Endothelial cell of umbilical vein (primary cell): ENCODE results near the gene TCERG1. TPM values are rescaled to one million over a fixed set of nuclear protein-coding genes. Genes with fewer than 3 reads are reported as not detected.

Experiments used
- BruUV-seq: library from RNA; stranded (reverse); fragments of 400-500 nt; replicated peaks from 2 replicates; lab custom pipeline; 2021; lab: Mats Ljungman, UMichigan
- CTCF ChIA-PET: fragments of 300-600, 350-600 bp; sonication (Branson Sonifier 250); formaldehyde crosslinking; loops from one replicate; lab custom pipeline; 2021; ENCODE audit warnings: antibody characterized with exemption, inconsistent platforms; lab: Charles Lee
- POLR2A ChIA-PET: fragments of 300-600, 350-600 bp; sonication (Branson Sonifier 250); formaldehyde crosslinking; loops from one replicate; lab custom pipeline; 2021; ENCODE audit warnings: antibody characterized with exemption, inconsistent platforms; lab: Charles Lee
- DNase-seq: peaks from one replicate; pipeline ENCODE4 v3.0.0-alpha.2; 2011; ENCODE audit warnings: low read depth, low spot score
- FAIRE-seq: peaks from 2 replicates; lab custom pipeline; 2011; peaks lifted over from hg19 to GRCh38; lab: Jason Lieb, UNC
- H2AFZ ChIP-seq: 2 replicates; pipeline ENCODE4 v1.6.0; 2012; ENCODE audit warnings: low read depth, low read length, control low read depth, inconsistent platforms
- H3K27ac ChIP-seq: 2 replicates; pipeline ENCODE4 v1.5.1; 2011; ENCODE audit warnings: low read depth, mild to moderate bottlenecking, control low read depth, low read length, moderate library complexity; ENCODE audit not compliant: insufficient read depth
- H3K27me3 ChIP-seq, 2 experiments: 2 replicates each; pipeline versions ENCODE4 v1.6.0 to v1.6.1; 2011; ENCODE audit warnings: low read length in 2 of 2, mixed read lengths in 1 of 2; ENCODE audit not compliant: control insufficient read depth in 2 of 2, insufficient read depth in 2 of 2
- H3K36me3 ChIP-seq, 2 experiments: 2 replicates in 1 of 2; 3 replicates in 1 of 2; pipeline ENCODE4 v1.5.1; 2011; ENCODE audit warnings: low read length in 2 of 2, mild to moderate bottlenecking in 1 of 2, moderate library complexity in 1 of 2; ENCODE audit not compliant: control insufficient read depth in 2 of 2, insufficient read depth in 2 of 2; ENCODE audit errors: extremely low read depth in 1 of 2
- H3K4me1 ChIP-seq: 3 replicates; pipeline ENCODE4 v1.5.1; 2011; ENCODE audit warnings: mild to moderate bottlenecking, low read length; ENCODE audit not compliant: control insufficient read depth, insufficient read depth; ENCODE audit errors: extremely low read depth
- H3K4me2 ChIP-seq: 2 replicates; pipeline ENCODE4 v1.6.1; 2011; ENCODE audit warnings: low read length, control low read depth, mixed read lengths; ENCODE audit not compliant: insufficient read depth
- H3K4me3 ChIP-seq, 3 experiments: fragments of 200-600 bp in 1 of 3; sonication (generic), shearing (Covaris generic) in 1 of 3; replicated peaks in 1 of 3; 2 replicates each; pipeline ENCODE4 v1.5.1; 2011 to 2016; ENCODE audit warnings: control low read depth in 3 of 3, low read length in 3 of 3, mild to moderate bottlenecking in 2 of 3, inconsistent platforms in 1 of 3, low read depth in 1 of 3, moderate library complexity in 1 of 3; ENCODE audit not compliant: insufficient read depth in 1 of 3
- H3K79me2 ChIP-seq: 2 replicates; pipeline ENCODE4 v1.6.0; 2012; ENCODE audit warnings: low read length, inconsistent platforms; ENCODE audit not compliant: control insufficient read depth, insufficient read depth
- H3K9ac ChIP-seq: replicated peaks from 2 replicates; pipeline ENCODE3; 2011; ENCODE audit warnings: low read length, control low read depth; ENCODE audit not compliant: insufficient read depth; ENCODE audit errors: extremely low read depth
- H3K9me1 ChIP-seq: replicated peaks from 3 replicates; pipeline ENCODE4 v1.6.0; 2011; ENCODE audit warnings: mild to moderate bottlenecking, low read length; ENCODE audit not compliant: control insufficient read depth, insufficient read depth; ENCODE audit errors: extremely low read depth
- H3K9me3 ChIP-seq: replicated peaks from 2 replicates; pipeline ENCODE4 v1.5.1; 2012; ENCODE audit warnings: low read length, inconsistent platforms; ENCODE audit not compliant: control insufficient read depth, insufficient read depth
- H4K20me1 ChIP-seq: replicated peaks from 2 replicates; pipeline ENCODE3; 2011; ENCODE audit warnings: mild to moderate bottlenecking, low read length; ENCODE audit not compliant: control insufficient read depth, insufficient read depth; ENCODE audit errors: extremely low read depth
- CTCF ChIP-seq, 2 donors: IDR thresholded peaks; 1 replicate in 1 of 2; 2 replicates in 1 of 2; pipeline ENCODE4 v1.5.1; 2011; ENCODE audit warnings: low read length in 2 of 2, mild to moderate bottlenecking in 2 of 2, moderate library complexity in 2 of 2, control low read depth in 1 of 2, inconsistent platforms in 1 of 2, low read depth in 1 of 2; ENCODE audit not compliant: insufficient read depth in 1 of 2; ENCODE audit errors: extremely low read depth in 1 of 2
- GATA2 ChIP-seq: IDR thresholded peaks from 2 replicates; pipeline ENCODE4 v1.7.0; 2011; ENCODE audit warnings: low read depth, mild to moderate bottlenecking, moderate library complexity, mixed read lengths, low read length; ENCODE audit not compliant: insufficient read length, insufficient read depth
- JUN ChIP-seq: IDR thresholded peaks from 2 replicates; pipeline ENCODE4 v1.6.1; 2011; ENCODE audit warnings: borderline replicate concordance, low read depth; ENCODE audit not compliant: insufficient read length, insufficient read depth
- MAX ChIP-seq: IDR thresholded peaks from 2 replicates; pipeline ENCODE4 v1.6.1; 2011; ENCODE audit not compliant: insufficient read depth, insufficient read length
- MYC ChIP-seq: IDR thresholded peaks from one replicate; pipeline ENCODE4 v1.6.1; 2011; ENCODE audit warnings: mild to moderate bottlenecking, low read depth, low read length
- POLR2AphosphoS5 ChIP-seq: IDR thresholded peaks from 2 replicates; pipeline ENCODE4 v1.6.1; 2012; ENCODE audit warnings: low read depth, mild to moderate bottlenecking, control low read depth, low read length, moderate library complexity; ENCODE audit not compliant: insufficient read depth
- dilution Hi-C: fragments of 300-500 bp; cut with MboI; formaldehyde crosslinking; loops from one replicate; pipeline ENCODE4 v1.15.0; 2019; ENCODE audit warnings: low sequenced_read_pairs; ENCODE audit not compliant: extremely low pct_ligation_motif_present
- intact Hi-C: fragments of 100-400 bp; cut with micrococcal nuclease; formaldehyde crosslinking; loops from one replicate; pipeline ENCODE4 v1.10.0; 2022
- polyA plus RNA-seq, 4 experiments: library from polyadenylated mRNA; depleted of rRNA in 3 of 4; stranded (reverse) in 3 of 4; unstranded in 1 of 4; fragments of >200 nt; gene quantifications; 2 replicates each; pipeline versions ENCODE4 v1.2.1 to v1.2.3, GENCODE V29; 2011 to 2012; ENCODE audit warnings: missing spikeins in 1 of 4
- total RNA-seq: library from RNA; stranded (reverse); gene quantifications from 2 replicates; pipeline ENCODE4 v1.2.3, GENCODE V29; 2021

Gene TCERG1
- total and polyA plus RNA-seq, 2 donors (not counting 3 experiments of a cell fraction or from before 2014, with no cell fraction given), result 71.4 to 98.4 TPM

GRCh38 chr5:146402949-146403348 lies 44.2 kb upstream of the TCERG1 start:
- Histone ChIP-seq H3K27me3 (peaks cover 3 to 5% of the 10 kb centered on the region in 2 experiments), H3K4me1 (no peaks in the 10 kb centered on the region), H3K27ac (no peak overlapping the region), H4K20me1 (no peaks in the 10 kb centered on the region), H3K9me3 (no peaks in the 10 kb centered on the region), H3K9me1 (no peaks in the 10 kb centered on the region), H3K4me2 (no peak overlapping the region), H3K9ac (no peak overlapping the region), H3K36me3 (no peaks in the 10 kb centered on the region), H3K79me2 (no peaks in the 10 kb centered on the region), H2AFZ (no peak overlapping the region), H3K4me3 (no peak overlapping the region)
- dilution Hi-C loops, result no loop called here
- intact Hi-C loops, result no loop called here
- ChIA-PET CTCF (no interaction called here), POLR2A (no interaction called here)
- no peak for FAIRE-seq
- no TSS peak for BruUV-seq
- no peak for DNase-seq
- TF ChIP-seq CTCF (IDR thresholded peaks at IDR 0.05; ENCODE audit: extremely low read depth in 1 of 2, insufficient read depth in 1 of 2, low read depth in 1 of 2, low read length in 2 of 2) (no peak), MYC (no peak), JUN (no peak)

GRCh38 chr5:146409054-146409671 lies 38.0 kb upstream of the TCERG1 start:
- no peak for FAIRE-seq

More at GRCh38 chr5:146409054-146409671, 38.0 kb upstream of the TCERG1 start:
- ChIA-PET CTCF (no interaction called here), POLR2A (no interaction called here)
- H3K36me3 ChIP-seq, result no peaks in the 10 kb centered on the region
- intact Hi-C loops, result no loop called here
- H3K27ac ChIP-seq, result no peak overlapping the region
- no TSS peak for BruUV-seq
- H3K27me3 ChIP-seq, result peaks cover 4 to 8% of the 10 kb centered on the region in 2 experiments
- no peaks in the 10 kb centered on the region for H3K79me2 ChIP-seq
- no peak overlapping the region for H3K4me2 ChIP-seq
- H3K9me1 ChIP-seq, result no peaks in the 10 kb centered on the region
- no peaks in the 10 kb centered on the region for H3K4me1 ChIP-seq
- H2AFZ ChIP-seq, result no peak overlapping the region
- no peaks in the 10 kb centered on the region for H4K20me1 ChIP-seq
- dilution Hi-C loops, result no loop called here
- no peak for DNase-seq
- H3K4me3 ChIP-seq, result no peak overlapping the region
- H3K9me3 ChIP-seq, result no peaks in the 10 kb centered on the region
- TF ChIP-seq POLR2AphosphoS5 (no peak), MYC (no peak), GATA2 (no peak), CTCF (IDR thresholded peaks at IDR 0.05; ENCODE audit: extremely low read depth in 1 of 2, insufficient read depth in 1 of 2, low read depth in 1 of 2, low read length in 2 of 2) (no peak), MAX (no peak)
- no peak overlapping the region for H3K9ac ChIP-seq
